Tibial artery (tissue), 4 donors: ENCODE data around the gene LCA5L.

Experiments used
- DNase-seq, 2 donors: peaks; one replicate each; pipeline ENCODE4 v3.0.0-alpha.2; 2019
- H3K27ac ChIP-seq, 2 donors: fragments of 200-600 bp; sonication (generic) in 1 of 2; 1 replicate in 1 of 2; 2 replicates in 1 of 2; pipeline ENCODE4 v1.5.1; 2018 to 2019; ENCODE audit warnings: mild to moderate bottlenecking in 1 of 2
- H3K27me3 ChIP-seq, 2 donors: fragments of 200-600 bp; sonication (generic) in 1 of 2; one replicate each; pipeline versions ENCODE4 v1.5.1 to v1.6.0; 2016 to 2019
- H3K36me3 ChIP-seq, 3 donors: fragments of 200-600 bp; sonication (generic) in 2 of 3; one replicate each; pipeline ENCODE4 v1.5.1; 2016 to 2019; ENCODE audit warnings: mild to moderate bottlenecking in 2 of 3
- H3K4me1 ChIP-seq, 4 donors: fragments of 200-600 bp; sonication (generic) in 2 of 4; 1 replicate in 3 of 4; 2 replicates in 1 of 4; pipeline ENCODE4 v1.5.1; 2016 to 2019
- H3K4me3 ChIP-seq, 2 donors: fragments of 200-600 bp; sonication (generic) in 1 of 2; 1 replicate in 1 of 2; 2 replicates in 1 of 2; pipeline ENCODE4 v1.5.1; 2018 to 2019; ENCODE audit warnings: mild to moderate bottlenecking in 2 of 2
- H3K9me3 ChIP-seq, 3 donors: fragments of 200-600 bp; sonication (generic) in 1 of 3; one replicate each; pipeline ENCODE4 v1.5.1; 2016 to 2019
- CTCF ChIP-seq, 2 experiments: fragments of 200-600 bp in 1 of 2; fragments of 450-650 bp in 1 of 2; IDR thresholded peaks; one replicate each; pipeline ENCODE4 v1.5.1; 2017 to 2019; ENCODE audit warnings: antibody characterized with exemption in 2 of 2, mild to moderate bottlenecking in 1 of 2, moderate library complexity in 1 of 2
- intact Hi-C: fragments of 100-400 bp; cut with DNase I; formaldehyde crosslinking; loops from one replicate; pipeline ENCODE4 v1.15.0; 2023; ENCODE audit warnings: low total_unique reads

Gene LCA5L

DNA sequence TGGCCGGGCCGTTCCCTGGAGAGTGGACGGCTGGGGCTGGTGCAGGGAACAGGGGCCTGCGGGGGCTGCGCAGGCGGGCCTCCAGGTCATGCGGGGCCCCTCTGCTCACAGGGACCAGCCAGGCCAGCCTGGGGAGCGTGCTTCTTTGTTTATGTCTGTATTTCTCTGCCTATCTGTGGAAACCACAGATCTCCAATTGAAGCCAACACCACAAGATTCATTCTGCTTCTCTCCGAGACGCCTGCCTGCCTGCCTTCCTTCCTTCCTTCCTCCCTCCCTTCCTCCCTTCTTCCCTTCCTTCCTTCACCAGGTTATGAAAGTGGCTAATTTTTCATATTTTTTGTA, 56.8 kb downstream of the LCA5L start:
- Histone ChIP-seq H3K36me3 (peaks cover 26 to 34% (median 29%) of the 10 kb centered on the region in 3 donors), H3K4me3 (peak overlapping the region; percentile 43 to 56), H3K4me1 (peaks cover 0 to 39% (median 26%) of the 10 kb centered on the region in 4 donors), H3K9me3 (no peaks in the 10 kb centered on the region), H3K27ac (peak overlapping the region in 1 of 2 donors; percentile 58), H3K27me3 (no peaks in the 10 kb centered on the region)
- no peak for DNase-seq
- intact Hi-C loops = loop anchor here (2.0 to 10.0 kb wide), 3 partner anchors 56 to 204 kb away; partner anchors contain the start of genes LCA5L and PSMG1
- TF ChIP-seq CTCF (IDR thresholded peaks at IDR 0.05) = peak in 1 of 2 experiments; percentile 18

- Histone ChIP-seq H3K9me3 (no peaks in the 10 kb centered on the region), H3K36me3 (peaks cover 20 to 28% (median 23%) of the 10 kb centered on the region in 3 donors), H3K27ac (peak overlapping the region; percentile 58 to 74), H3K4me3 (peak overlapping the region; percentile 43 to 56), H3K27me3 (no peaks in the 10 kb centered on the region), H3K4me1 (peaks cover 0 to 39% (median 26%) of the 10 kb centered on the region in 4 donors)
- peak; percentile 88 to 93 for TF ChIP-seq CTCF (IDR thresholded peaks at IDR 0.05)
- DNase-seq = peak; percentile 87 to 93
- intact Hi-C loops = loop anchor here (2.0 to 10.0 kb wide), 3 partner anchors 57 to 203 kb away; partner anchors contain the start of genes LCA5L and PSMG1
Measured at GRCh38 chr21:39388038-39388810, 57.4 kb downstream of the LCA5L start.

- Histone ChIP-seq H3K27me3 (no peaks in the 10 kb centered on the region), H3K27ac (peak overlapping the region; percentile 58 to 74), H3K36me3 (peaks cover 13 to 21% (median 16%) of the 10 kb centered on the region in 3 donors), H3K4me1 (peaks cover 0 to 39% (median 26%) of the 10 kb centered on the region in 4 donors), H3K4me3 (peak overlapping the region; percentile 43 to 56), H3K9me3 (no peaks in the 10 kb centered on the region)
- no peak for TF ChIP-seq CTCF (IDR thresholded peaks at IDR 0.05)
- intact Hi-C loops = loop anchor here (2.0 to 10.0 kb wide), 4 partner anchors 37 to 203 kb away; partner anchors contain the start of genes LCA5L and PSMG1
- peak; percentile 88 to 93 for DNase-seq
Measured at GRCh38 chr21:39387461-39388037, 58.0 kb downstream of the LCA5L start.

- no peaks in the 10 kb centered on the region for H3K27me3 ChIP-seq
- no peak overlapping the region for H3K4me3 ChIP-seq
- peak overlapping the region; percentile 58 to 74 for H3K27ac ChIP-seq
- intact Hi-C loops = loop anchor here (2.0 to 10.0 kb wide), 3 partner anchors 36 to 202 kb away; partner anchors contain the start of genes LCA5L and PSMG1
- peaks cover 7 to 15% (median 10%) of the 10 kb centered on the region in 3 donors for H3K36me3 ChIP-seq
- no peak for TF ChIP-seq CTCF (IDR thresholded peaks at IDR 0.05)
- no peak for DNase-seq
- H3K4me1 ChIP-seq = peaks cover 0 to 39% (median 28%) of the 10 kb centered on the region in 4 donors
- H3K9me3 ChIP-seq = no peaks in the 10 kb centered on the region
Measured at GRCh38 chr21:39386899-39387298, 58.7 kb downstream of the LCA5L start.

- no peak for TF ChIP-seq CTCF (IDR thresholded peaks at IDR 0.05)
- no peaks in the 10 kb centered on the region for H3K9me3 ChIP-seq
- H3K27ac ChIP-seq = peak overlapping the region; percentile 58 to 63
- H3K27me3 ChIP-seq = no peaks in the 10 kb centered on the region
- intact Hi-C loops = loop anchor here (2.0 to 10.0 kb wide), 3 partner anchors 35 to 201 kb away; partner anchors contain the start of genes LCA5L and PSMG1
- H3K36me3 ChIP-seq = peaks cover 1 to 8% (median 3%) of the 10 kb centered on the region in 3 donors
- no peak for DNase-seq
- H3K4me1 ChIP-seq = peaks cover 0 to 44% (median 33%) of the 10 kb centered on the region in 4 donors
- H3K4me3 ChIP-seq = peak overlapping the region; percentile 42 to 53
Measured at GRCh38 chr21:39386194-39386593, 59.4 kb downstream of the LCA5L start.
